22Rv1 (cell line): ENCODE results near the gene FAM200B.

Source experiments
- ZFX ChIP-seq: fragments of 450-650 bp; IDR thresholded peaks from 2 replicates; pipeline ENCODE4 v1.6.1; 2017; ENCODE audit warnings: antibody characterized with exemption, borderline replicate concordance
- TF ChIP-seq, protein P1 (sequence below): fragments of 450-650 bp; IDR thresholded peaks from 2 replicates; pipeline ENCODE4 v1.5.1; 2017; ENCODE audit warnings: mild to moderate bottlenecking

DNA sequence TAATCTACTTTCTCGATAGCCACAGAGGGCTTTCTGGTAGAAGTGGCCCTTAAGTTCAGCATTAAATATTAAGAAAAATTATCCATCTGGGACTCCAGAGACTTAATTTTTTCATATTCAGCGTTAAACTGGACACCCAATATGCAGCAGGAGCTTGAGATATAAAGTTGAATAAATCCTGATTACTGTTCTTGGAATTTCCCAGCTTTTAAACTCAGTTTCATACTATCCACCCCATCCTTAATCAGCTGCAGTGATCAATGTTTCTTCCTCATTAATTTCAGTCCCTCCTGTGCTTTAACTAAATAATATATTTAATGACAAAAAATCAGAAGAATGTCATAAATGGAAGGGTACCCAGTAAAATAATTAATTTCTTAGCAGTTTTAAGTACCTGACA lies 22.8 kb upstream of the FAM200B start:
- TF ChIP-seq, protein P1, sequence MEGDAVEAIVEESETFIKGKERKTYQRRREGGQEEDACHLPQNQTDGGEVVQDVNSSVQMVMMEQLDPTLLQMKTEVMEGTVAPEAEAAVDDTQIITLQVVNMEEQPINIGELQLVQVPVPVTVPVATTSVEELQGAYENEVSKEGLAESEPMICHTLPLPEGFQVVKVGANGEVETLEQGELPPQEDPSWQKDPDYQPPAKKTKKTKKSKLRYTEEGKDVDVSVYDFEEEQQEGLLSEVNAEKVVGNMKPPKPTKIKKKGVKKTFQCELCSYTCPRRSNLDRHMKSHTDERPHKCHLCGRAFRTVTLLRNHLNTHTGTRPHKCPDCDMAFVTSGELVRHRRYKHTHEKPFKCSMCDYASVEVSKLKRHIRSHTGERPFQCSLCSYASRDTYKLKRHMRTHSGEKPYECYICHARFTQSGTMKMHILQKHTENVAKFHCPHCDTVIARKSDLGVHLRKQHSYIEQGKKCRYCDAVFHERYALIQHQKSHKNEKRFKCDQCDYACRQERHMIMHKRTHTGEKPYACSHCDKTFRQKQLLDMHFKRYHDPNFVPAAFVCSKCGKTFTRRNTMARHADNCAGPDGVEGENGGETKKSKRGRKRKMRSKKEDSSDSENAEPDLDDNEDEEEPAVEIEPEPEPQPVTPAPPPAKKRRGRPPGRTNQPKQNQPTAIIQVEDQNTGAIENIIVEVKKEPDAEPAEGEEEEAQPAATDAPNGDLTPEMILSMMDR = no peak
- no peak for TF ChIP-seq ZFX
